GM18499 (cell line): Measurements from ENCODE around the gene ZC3HAV1.
"Not testable (repeated sequence)": the region's sequence is repeated elsewhere in the genome, so short reads cannot be mapped to it uniquely, and the experiment has no call there.

ENCODE experiments used
- ATAC-seq: cut with Tn5 transposase; IDR thresholded peaks from one replicate; pipeline ENCODE4 v1.9.1; 2021; ENCODE audit warnings: moderate number of reproducible peaks; ENCODE audit not compliant: insufficient read depth, unreplicated experiment

ZC3HAV1 gene

GRCh38 chr7:139109188-139109982, at the start of gene ZC3HAV1:
TSS of gene ZC3HAV1 (minus strand) at chr7:139109720. CDS start at chr7:139109331, 389 bp downstream.
- ATAC-seq = peak; percentile 48

GRCh38 chr7:139153832-139154231, 44.3 kb upstream of the ZC3HAV1 start:
- ATAC-seq = no peak

- ATAC-seq = no peak
Measured at GRCh38 chr7:139152149-139152548, 42.6 kb upstream of the ZC3HAV1 start.

- ATAC-seq = no peak
Measured at GRCh38 chr7:139139150-139139549, 29.6 kb upstream of the ZC3HAV1 start.

GRCh38 chr7:139133335-139134139, 24.0 kb upstream of the ZC3HAV1 start:
- ATAC-seq = peak; percentile 82

GRCh38 chr7:139132887-139133286, 23.4 kb upstream of the ZC3HAV1 start:
- ATAC-seq = no peak

- no peak for ATAC-seq
Measured at GRCh38 chr7:139131601-139132041, 22.1 kb upstream of the ZC3HAV1 start.

- ATAC-seq = not testable (repeated sequence)
Measured at GRCh38 chr7:139129814-139130213, 20.3 kb upstream of the ZC3HAV1 start.

- ATAC-seq = no peak
Measured at GRCh38 chr7:139127648-139128047, 18.1 kb upstream of the ZC3HAV1 start.

GRCh38 chr7:139125657-139126056, 16.1 kb upstream of the ZC3HAV1 start:
- ATAC-seq = no peak

GRCh38 chr7:139124995-139125394, 15.5 kb upstream of the ZC3HAV1 start:
- ATAC-seq = not testable (repeated sequence)

GRCh38 chr7:139124084-139124914, 14.8 kb upstream of the ZC3HAV1 start:
- ATAC-seq = peak; percentile 78

- no peak for ATAC-seq
Measured at GRCh38 chr7:139119486-139119849, 9.9 kb upstream of the ZC3HAV1 start.

- peak; percentile 70 for ATAC-seq
Measured at GRCh38 chr7:139118805-139119485, 9.4 kb upstream of the ZC3HAV1 start.

- ATAC-seq = peak; percentile 64
Measured at GRCh38 chr7:139118234-139118804, 8.8 kb upstream of the ZC3HAV1 start.

- ATAC-seq = no peak
Measured at GRCh38 chr7:139117599-139118233, 8.2 kb upstream of the ZC3HAV1 start.

GRCh38 chr7:139116999-139117398, 7.5 kb upstream of the ZC3HAV1 start:
- no peak for ATAC-seq

GRCh38 chr7:139115104-139115503, 5.6 kb upstream of the ZC3HAV1 start:
- no peak for ATAC-seq

- no peak for ATAC-seq
Measured at GRCh38 chr7:139114585-139114984, 5.1 kb upstream of the ZC3HAV1 start.
